GM18499 (cell line): Measurements from ENCODE around the gene RNU1-2.
"Not testable (repeated sequence)": the region's sequence is repeated elsewhere in the genome, so short reads cannot be mapped to it uniquely, and the experiment has no call there.

Source experiments
- ATAC-seq: cut with Tn5 transposase; IDR thresholded peaks from one replicate; pipeline ENCODE4 v1.9.1; 2021; ENCODE audit warnings: moderate number of reproducible peaks; ENCODE audit not compliant: insufficient read depth, unreplicated experiment

Gene RNU1-2

DNA sequence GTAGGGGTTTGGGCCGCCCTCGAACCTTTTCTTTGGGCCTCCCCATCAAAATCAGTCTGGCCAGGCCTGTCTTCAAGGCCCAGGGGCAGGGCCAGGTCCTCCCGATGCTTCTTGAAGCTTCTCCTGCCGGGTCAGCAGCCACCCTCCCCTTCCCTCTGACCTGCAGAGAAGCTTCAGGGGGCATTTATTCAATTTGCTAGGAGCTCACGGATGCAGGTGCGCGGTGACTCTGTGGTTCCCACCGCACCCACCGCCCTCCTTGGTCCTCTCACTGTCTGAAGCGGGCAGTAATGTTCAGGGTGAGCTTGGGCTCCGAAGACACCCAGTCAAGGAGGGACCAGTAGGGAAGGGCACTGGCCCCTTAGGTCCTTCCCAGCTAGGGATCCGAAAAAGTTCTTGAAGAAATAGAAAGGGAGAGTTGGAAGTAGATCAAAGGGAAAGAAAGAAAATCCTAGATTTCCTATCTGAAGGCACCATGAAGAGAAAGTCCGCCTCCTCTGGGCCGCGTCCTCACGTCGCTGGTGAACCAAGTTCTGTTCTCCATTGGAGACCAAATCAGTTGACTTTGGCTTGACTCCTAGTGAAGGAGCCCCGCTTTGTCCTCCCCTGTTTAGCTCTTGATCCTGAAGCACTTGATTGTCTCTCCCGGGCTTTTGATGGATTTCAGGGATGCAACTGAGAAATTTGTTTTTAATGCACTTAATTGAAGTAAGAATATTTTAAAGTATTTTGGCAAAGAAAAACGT lies 8.7 kb upstream of the RNU1-2 start:
- no peak for ATAC-seq

DNA sequence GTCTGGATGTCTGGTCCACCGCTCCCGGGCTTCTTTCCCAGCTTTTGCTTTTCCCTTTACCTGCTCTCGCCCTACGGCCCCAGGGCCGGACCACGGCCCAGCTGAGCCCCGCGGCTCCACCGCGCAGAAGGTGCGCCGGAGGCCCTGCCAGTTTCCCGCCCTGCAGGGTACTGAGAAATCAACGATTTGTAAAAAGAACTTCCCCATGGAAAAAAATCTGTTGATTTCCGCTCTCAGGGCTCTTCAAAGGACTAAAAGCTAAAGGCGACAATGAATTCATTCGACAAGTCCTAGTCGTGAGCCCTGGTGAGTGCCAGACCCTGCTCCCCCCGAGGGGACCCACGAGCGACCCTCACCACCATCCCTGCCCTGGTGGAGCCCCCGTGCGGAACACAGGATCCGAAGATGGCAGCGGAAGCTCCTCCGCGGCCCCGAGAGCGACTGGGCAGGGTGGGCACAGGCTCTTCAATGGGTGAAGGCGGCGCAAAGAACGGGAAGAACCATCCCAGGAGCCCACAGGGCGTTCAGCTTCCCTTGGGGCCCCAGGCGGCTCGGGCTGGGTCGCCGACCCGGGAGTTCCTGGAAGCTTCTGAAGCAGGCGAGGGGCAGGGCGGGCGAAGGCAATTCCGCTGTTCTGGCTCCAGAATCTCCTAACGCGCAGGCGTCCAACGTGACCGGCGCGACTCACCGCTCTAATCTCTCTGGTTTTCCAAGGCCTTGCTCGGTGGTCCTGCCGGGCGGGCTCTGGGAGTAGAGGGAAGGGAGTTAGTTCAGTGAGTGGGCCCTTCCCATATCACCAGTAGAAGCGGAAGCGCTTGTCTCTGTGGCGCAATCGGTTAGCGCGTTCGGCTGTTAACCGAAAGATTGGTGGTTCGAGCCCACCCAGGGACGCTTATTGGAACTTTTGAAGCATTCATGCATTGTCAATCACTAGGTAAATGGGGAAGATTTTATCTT lies 6.6 kb upstream of the RNU1-2 start:
- ATAC-seq, result no peak

DNA sequence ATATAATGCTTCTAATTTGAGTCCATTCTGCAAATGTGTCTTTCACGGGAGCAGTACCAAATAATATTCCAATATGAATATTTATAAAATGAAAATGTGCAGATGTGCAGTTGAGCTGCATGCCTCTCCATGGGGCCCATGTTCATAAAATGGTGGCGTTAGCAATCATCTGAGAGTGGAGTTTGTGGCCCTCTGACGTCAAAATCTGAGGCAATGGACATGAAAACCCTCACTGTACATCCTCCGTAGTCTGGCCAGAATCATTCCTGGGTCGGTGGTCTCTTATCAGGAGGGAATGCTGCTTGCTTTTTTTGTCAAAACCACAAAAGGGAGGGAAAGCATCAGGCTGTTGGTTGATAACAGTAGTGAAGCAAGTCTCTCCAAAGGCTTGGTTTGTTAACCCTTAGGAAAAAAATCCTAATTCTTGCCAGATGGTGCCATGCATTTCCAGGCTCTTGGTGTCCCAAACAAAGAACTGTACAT lies 5.2 kb upstream of the RNU1-2 start:
- ATAC-seq, result not testable (repeated sequence)

DNA sequence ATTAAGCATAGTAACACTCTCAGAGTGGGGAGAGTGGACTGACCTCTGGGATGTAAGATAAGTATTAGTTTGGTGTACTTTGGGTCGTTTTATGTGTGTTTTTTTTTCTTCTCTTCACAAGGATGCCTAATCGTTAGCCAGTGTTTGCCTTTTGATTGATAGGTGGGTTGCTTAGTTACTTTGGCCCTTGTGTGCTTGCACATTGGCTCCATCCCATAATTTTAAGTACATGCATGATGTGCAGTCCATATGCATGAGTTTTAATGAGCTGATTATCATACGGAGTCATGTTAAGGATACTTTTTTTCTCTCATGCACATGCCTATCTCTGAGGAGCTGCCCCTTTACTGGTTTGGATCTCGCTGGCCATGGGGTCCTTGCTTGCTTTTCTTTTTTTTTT lies 4.7 kb upstream of the RNU1-2 start:
- ATAC-seq, result not testable (repeated sequence)

DNA sequence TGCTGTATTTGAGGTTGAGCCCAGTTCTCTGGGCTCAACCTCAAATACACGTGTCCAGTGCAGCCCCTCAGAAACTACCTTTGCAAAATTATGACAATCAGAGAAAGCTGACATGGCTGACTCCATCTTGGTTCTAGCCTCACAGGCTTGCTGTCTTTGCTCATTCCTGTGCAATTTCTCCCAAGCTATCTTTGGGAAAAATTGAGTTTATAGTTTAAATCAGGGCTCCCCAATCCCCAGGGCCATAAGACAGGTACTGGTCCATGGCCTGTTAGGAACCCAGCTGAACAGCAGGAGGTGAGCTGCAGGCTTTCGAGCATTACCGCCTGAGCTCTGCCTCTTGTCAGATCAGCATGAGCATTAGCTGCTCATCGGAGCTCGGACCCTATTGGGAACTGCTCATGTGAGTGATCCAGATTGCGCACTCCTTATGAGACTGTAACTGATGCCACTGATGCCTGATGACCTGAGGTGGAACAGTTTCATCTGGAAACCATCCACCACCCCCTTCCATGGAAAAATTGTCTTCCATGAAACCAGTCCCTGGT lies 2.7 kb upstream of the RNU1-2 start:
- ATAC-seq, result not testable (repeated sequence)

DNA sequence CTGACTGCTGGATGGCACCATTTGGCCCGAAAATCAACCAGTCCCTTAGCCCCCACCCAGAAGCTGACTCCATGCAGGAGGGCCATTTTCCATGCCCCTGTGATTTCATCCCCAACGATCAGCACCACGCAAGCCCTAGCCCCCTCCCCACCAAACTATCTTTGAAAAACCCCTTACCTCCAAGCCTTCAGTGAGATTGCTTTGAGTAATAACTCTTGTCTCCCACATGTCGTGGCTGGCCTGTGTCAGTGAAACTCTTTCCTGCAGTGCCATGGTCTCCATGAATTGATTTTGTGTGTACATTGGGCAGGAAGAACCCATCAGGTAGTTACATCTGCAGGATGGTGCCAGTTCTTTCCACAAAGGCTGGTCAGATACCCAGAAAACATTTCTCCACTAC lies 2.0 kb upstream of the RNU1-2 start:
- ATAC-seq, result not testable (repeated sequence)

DNA sequence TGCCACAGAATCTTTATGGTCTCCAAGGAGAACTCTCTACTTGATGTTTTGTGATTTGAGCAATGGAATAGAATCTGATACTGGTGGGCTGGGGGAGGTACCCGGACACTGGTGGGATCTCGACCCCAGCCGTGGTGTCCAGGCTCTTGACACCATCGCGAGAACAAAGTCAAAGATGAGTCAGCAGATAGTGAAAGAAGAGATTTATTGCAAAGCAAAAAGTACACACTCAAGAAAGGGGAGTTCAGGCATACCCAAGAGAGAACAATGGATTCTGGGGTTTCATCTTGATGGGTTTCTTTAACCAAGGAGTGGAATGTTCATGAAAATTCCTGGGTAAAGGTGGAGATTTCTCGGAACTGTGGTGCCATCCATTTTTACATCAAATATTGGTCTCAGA lies 1.4 kb upstream of the RNU1-2 start:
- ATAC-seq, result not testable (repeated sequence)

DNA sequence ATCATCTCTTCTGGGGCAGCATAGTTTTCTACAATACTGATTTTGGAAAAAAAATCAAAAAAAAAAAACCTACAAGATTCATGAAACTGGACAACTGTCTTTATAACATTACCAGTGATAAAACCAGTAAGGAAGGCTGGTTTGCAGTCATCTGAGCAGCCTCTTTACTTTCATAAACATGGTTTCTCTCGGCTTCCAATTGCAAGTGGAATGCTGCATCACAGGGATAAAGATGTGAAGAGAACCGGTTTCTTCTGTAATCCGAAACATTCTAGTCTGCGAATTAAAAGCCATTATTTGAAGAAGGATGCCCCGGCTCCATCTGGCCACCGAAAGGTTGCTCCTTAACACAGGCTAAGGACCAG lies 565 bp upstream of the RNU1-2 start:
- not testable (repeated sequence) for ATAC-seq

DNA sequence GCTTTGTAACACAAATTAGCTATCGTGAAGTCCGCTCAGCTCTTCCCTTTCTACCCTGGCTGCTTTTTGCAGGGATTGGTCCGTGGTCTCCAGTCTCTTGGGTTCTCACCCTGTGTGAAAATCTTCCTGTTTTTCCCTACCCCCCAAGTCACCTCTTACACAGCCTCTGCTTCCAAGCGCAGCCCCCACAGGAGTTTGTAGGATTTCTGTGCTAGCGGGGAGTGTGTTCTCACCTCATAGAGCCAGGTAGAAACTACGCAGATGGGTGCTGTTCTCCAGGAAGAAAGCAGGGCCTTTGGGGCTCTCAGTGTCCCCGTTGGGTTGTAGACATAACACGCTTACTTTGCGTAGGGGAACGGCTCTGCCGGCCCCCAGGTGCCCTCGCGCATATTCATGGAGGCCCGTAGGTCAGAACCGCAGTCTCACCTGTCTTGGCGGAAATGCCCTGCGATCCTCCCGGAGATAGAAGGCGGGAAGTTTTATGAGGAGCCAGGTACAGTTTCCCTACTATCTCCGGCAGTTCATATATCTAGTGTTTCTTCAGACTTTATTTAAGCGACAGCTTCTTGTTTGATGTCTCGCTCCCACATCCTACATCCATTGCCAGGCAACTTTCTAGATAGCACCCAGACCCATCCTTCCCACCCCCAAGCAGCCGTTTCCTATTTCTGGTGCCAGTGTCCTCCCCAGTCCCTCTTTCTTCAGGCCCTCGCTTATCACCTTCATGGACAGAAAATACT lies 706 bp downstream of the RNU1-2 start:
- ATAC-seq, result not testable (repeated sequence)

DNA sequence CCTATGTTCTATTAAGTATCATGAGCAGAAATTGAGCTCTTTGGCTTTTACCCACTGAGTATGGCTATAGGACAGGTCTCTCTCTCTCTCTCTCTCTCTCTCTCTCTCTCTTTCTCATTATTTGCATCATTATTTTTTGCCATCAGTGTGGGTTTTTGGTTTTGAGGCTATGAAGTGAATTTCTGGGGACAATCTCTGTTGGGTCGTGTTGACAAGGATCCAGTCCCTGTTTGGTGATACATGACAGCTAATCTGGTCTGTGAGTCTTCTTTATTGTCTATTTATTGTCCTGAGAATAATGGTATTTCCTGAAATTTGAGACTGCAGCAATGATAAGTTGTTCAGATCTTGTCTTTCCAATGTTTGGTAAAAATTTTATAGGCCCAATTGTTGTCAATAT lies 1.9 kb downstream of the RNU1-2 start:
- ATAC-seq, result not testable (repeated sequence)

DNA sequence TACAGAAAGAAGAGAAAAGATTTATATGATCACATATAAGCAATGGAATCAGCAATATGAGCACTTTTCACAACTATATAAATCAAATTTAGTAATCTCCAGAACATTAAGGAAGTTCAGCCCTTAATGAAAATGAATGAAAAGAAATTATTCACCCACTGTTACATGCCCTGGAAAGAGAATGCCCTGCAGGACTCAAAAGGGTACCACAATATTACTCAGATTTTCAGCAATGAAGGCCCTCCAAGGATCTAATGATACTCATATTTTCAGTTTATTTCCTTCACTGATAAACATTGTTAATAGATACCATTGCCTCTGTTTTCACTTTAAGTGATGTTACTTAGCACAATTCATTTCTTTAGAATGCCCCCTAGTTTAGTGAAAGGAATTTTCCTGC lies 2.5 kb downstream of the RNU1-2 start:
- not testable (repeated sequence) for ATAC-seq

DNA sequence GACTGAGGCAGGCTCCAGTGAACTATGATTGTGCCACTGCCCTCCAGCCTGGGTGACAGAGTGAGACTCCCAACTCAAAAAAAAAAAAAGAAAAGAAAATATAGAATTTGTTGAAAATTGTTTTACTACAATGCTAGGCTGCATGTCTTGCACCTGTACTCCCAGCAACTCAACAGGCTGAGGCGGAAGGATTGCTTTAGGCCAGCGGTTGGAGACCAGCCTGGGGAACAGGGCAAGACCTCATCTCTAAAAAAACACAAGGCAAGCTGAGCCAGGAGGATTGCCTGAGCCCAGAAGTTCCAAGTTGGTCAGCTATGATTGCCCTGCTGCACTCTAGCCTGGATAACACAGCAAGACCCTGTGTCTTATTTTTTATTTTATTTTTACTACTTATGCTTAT lies 3.2 kb downstream of the RNU1-2 start:
- not testable (repeated sequence) for ATAC-seq

DNA sequence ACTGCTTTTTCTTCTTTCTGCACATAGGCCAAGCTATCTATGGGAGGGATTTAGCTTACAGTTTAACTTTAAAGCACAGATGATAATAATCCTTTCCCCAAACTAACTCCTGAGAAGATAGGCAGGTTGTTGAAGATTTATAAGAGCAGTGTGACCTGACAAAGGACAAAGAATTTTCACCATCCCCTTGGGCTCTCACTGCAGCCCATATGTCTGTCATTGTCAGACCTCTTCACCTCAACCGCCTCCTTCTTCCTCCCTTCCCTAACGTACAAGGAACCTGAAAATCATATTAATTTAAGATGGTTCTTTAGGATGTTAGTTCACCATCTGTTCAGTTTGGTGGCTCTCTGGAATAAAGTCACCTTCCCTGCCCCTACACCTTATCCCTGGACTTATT lies 5.0 kb downstream of the RNU1-2 start:
- no peak for ATAC-seq

DNA sequence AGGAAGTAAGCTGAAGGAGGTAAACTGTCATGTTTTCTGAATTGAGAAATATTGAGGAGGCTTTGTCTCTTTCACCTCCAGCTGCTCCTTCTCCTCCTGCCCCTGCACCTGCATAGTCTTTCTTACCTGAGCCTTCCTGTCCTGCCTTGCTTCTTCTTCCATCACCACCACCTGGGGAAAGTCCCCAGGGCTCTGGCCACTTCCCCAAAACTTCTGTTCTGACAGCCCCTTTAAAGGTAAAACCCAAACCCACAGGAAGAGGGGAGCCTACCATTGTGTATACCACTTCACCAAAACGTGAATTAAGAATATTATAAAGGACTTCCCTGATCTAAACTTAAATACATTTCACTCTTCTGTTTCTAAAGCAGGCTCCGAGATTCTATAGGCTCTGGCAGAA lies 5.6 kb downstream of the RNU1-2 start:
- not testable (repeated sequence) for ATAC-seq

DNA sequence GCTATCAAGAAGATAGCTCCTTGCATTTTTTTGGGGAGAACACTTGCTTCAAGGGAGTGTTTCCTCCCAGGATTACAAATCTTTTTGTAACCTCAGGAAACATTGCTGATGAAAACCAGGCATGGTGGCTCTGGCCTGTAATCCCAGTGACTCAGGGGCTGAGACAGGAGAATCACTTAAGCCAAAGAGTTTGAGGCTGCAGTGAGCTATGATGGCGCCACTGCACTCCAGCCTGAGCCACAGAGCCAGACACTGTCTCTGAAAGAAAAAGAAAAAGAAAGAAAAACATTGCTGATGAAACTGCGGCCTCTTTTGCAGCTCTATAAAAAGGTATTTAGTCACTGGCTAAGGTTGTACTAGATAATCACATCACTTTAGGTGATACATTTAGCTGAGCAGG lies 7.3 kb downstream of the RNU1-2 start:
- no peak for ATAC-seq

DNA sequence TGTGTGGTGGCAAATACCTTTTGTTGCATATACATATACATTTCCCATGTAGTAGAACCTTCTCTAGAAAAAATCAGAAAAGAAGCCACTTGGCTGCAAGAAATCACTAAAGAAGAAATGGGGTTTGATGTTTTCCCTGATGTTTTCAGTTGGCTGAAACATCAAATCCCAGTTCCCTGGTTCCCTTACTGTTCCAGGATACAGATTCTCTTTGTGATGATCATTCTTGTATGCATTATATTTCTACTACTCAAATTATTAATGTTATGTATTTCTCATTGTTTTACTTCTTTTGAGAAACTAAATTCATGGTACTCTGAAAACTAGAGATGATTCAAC lies 7.6 kb downstream of the RNU1-2 start:
- ATAC-seq, result no peak

DNA sequence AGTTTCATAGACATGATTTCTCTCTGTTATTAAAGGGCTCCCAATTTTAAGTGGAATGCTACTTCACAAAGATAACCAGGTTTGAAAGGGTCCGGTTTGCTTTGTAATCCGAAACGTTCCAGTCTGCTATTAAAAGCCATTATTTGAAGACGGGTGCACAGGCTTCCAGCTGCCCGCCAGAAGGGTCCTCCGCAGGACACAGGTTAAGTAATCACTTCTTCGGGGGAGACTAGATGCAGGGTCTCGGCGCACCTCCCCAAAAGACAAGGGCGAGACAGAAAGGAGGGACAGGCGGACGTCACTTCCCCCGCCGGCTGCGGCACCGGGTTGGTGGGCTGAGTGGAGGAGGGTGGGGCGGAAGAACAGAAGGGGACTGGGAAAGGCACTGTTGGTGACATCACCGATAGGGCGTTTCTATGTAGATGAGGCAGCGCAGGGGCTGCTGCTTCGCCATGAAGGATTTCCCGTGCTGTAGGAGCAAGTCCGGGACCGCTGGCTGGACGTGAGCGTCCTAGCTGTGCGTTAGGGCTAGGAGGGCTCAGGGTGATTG lies 8.9 kb downstream of the RNU1-2 start:
- peak; percentile 49 for ATAC-seq

DNA sequence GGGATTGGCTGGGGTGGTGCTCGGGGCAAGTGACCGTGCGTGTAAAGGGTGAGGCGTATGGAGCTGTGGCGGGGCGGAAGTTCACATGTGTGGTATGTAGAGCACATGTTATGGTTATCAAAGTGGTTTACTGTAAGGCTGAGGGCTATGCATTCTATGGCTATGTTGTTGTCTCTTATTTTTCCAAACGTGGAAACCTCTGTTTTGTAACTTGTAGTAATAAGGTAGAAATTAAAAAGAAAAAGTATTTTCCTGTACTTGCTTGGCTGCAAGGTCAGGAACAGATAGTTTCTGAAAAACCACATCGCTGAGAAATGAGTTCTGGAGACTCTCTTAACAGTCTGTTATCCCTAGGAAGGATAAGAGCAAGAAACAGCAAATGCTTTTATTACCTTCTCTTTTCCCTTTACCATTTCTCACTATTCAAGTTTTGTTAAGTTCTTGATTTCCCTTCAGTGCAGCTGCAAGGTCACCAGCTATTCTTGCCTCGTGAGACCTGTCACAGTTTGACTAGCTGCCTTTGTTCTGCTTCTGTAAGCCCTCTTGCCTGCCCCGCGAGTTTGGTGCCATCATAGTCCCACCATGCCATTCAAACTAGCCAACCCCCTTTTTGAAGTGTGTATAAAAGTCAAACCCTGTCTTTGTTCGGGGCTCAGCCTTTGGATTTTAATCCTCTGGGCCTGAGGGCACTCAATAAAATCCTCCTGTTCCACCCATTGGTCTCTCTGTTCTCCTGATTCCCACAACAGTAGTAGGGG lies 9.5 kb downstream of the RNU1-2 start:
- peak; percentile 68 for ATAC-seq
